ENCODE results near the gene AP1S1. TPM values are rescaled to one million over a fixed set of nuclear protein-coding genes. Genes with fewer than 3 reads are reported as not detected.

Gene AP1S1
- total and polyA plus RNA-seq, 2 of the 13 experiments (the other 11 are each of a cell fraction or from before 2014, with no cell fraction given) = 57.5 to 68.1 TPM

DNA sequence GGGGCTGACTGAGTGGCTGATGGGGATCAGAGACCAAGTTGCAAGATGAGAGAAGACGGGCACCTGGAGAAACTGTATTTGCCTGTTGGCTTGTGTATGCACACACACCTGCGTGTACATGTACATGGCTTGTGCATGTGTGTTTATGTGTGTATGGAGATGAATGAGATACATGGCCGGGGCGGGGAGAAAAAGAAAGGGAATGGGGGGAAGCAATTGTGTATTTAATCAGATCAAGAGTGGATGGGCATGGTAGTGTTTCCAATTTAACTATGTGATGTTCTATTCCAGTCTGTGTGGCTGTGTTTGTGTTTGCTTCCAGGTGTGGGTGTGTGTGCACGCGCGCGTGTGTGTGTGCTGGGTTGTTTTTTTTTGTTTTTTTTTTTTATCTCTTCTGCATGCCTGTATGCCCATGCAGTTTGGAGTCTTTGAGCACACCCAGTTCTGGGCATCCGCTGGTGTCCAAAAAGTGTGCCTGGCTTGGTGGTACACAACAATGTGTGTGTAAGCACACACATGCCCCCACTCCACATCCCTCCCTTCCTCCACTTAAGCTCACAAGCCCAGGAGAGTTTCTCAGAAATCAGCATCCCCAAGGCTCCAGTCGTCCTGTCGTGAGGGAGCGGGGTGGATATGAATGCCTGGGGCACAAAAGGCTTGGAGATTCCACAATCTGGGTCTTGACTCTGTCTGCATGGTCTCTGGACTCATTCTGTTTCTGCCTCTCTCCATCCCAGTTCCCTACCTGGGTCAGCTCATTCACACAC is 13.6 kb downstream of the AP1S1 start:
- no TSS peak for BruUV-seq (replicated peaks)
- DNase-seq (ENCODE audit: low spot score) = no peak
- ChIA-PET POLR2A (interaction anchor here (0.9 to 1.0 kb wide), 2 partner anchors 24 kb away, joined by 3 read pairs; no protein-coding TSS in a partner anchor), CTCF (ENCODE audit: low intra/inter-chr PET ratio, low total read pairs) (interaction anchor here (2.7 kb wide), 1 partner anchor 24 kb away, joined by 14 read pairs; no protein-coding TSS in a partner anchor)
- Histone ChIP-seq H3K9ac (ENCODE audit: insufficient read depth, low read depth, low read length) (no peak overlapping the region), H3K4me1 (ENCODE audit: insufficient read depth, low read length) (peaks cover 54% of the 10 kb centered on the region), H4K20me1 (ENCODE audit: insufficient read depth, low read length) (peaks cover 9% of the 10 kb centered on the region; the same call in 1 of the 2 replicates), H3K4me3 (replicated peaks in 1 of 3; ENCODE audit: insufficient read depth in 1 of 3, low read depth in 2 of 3, low read length in 3 of 3) (no peak overlapping the region), H3K27ac (ENCODE audit: extremely low read length, insufficient read depth, low read length) (no peak overlapping the region), H3K4me2 (ENCODE audit: low read depth, low read length) (no peak overlapping the region), H3K9me3 (ENCODE audit: low read length) (no peaks in the 10 kb centered on the region), H3K79me2 (ENCODE audit: insufficient read depth, low read length) (no peaks in the 10 kb centered on the region), H3K36me3 (replicated peaks in 1 of 2; ENCODE audit: control insufficient read depth in 1 of 2, insufficient read depth in 2 of 2, low read length in 2 of 2) (no peaks in the 10 kb centered on the region), H2AFZ (ENCODE audit: low read length) (no peak overlapping the region), H3K27me3 (ENCODE audit: control insufficient read depth in 1 of 2, insufficient read depth in 2 of 2, low read length in 2 of 2) (peaks cover 11 to 75% of the 10 kb centered on the region in 2 experiments)
- WGBS (ENCODE audit: low lambda C conversion rate) = 14% methylated on average over 12 of the region's 12 CpGs
- in situ Hi-C loops (cut with HindIII; ENCODE audit: extremely low pct_ligation_motif_present, low pct_unique_long_range_greater_than_20kb) = no loop called here
- no peak for ATAC-seq
- intact Hi-C loops (cut with micrococcal nuclease; ENCODE audit: unreplicated experiment) = loop anchor here (2.0 kb wide), 1 partner anchor 23 kb away; no protein-coding TSS in a partner anchor
- TF ChIP-seq ZC3H4 (CRISPR knock-in tag; IDR thresholded peaks at IDR 0.05; ENCODE audit: borderline replicate concordance) (no peak), RERE (CRISPR knock-in tag; IDR thresholded peaks at IDR 0.05; ENCODE audit: low read depth) (no peak), PAF1 (CRISPR knock-in tag; IDR thresholded peaks at IDR 0.05) (no peak), GZF1 (CRISPR knock-in tag; IDR thresholded peaks at IDR 0.05) (no peak)
- FAIRE-seq = no peak

All from HepG2 (cell line).